Measurements from ENCODE around the gene POFUT2.
"Not testable (repeated sequence)": the region's sequence is repeated elsewhere in the genome, so short reads cannot be mapped to it uniquely, and the experiment has no call there.

POFUT2 gene

GRCh38 chr21:45309987-45310381 lies 22.3 kb upstream of the POFUT2 start:
- no peak for DNase-seq (ENCODE audit: low read depth)

DNA sequence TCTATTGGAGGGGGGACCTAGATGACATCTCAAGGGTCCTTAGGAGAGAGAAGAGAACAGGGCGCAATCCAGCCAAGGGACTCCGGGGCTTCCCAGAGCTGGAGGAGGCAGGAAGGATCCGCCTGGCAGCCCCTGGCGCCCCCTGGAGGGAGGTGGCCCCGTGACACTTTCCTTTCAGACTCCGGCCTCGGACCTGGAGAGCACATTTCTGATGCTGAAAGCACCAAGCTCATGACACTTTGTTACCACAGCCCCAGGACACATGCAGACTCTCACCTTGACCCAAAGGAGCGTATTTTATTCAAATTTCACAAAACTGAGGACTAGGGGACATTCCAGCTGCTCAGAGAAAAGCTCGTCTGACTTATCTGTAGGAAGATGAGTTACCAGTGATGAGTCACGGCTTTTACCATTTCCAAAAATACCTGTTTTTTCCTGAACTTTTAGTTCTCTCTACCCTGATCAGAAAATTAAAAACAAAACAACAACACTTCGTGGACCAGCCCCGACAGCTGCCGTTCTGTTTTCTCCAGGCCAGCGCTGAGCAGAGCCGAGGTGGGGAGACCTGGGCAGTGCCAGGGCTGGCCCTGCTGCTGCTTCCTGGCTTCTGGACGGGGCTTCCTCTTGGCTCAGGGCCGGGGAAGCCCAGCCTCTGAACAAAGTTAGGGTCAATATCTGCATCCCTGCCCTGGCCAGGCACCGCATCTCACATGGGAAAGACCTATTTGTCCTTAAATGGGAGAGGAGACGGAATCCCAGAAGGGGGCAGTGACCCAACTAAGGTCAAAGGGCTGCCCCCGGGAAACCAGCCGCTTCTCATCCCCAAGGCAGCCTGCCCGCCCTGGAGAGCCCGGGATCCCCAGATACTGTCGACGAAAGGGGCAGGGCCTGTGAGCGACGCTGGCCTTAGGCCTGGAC lies 21.6 kb upstream of the POFUT2 start:
- DNase-seq (ENCODE audit: low read depth) = no peak

DNA sequence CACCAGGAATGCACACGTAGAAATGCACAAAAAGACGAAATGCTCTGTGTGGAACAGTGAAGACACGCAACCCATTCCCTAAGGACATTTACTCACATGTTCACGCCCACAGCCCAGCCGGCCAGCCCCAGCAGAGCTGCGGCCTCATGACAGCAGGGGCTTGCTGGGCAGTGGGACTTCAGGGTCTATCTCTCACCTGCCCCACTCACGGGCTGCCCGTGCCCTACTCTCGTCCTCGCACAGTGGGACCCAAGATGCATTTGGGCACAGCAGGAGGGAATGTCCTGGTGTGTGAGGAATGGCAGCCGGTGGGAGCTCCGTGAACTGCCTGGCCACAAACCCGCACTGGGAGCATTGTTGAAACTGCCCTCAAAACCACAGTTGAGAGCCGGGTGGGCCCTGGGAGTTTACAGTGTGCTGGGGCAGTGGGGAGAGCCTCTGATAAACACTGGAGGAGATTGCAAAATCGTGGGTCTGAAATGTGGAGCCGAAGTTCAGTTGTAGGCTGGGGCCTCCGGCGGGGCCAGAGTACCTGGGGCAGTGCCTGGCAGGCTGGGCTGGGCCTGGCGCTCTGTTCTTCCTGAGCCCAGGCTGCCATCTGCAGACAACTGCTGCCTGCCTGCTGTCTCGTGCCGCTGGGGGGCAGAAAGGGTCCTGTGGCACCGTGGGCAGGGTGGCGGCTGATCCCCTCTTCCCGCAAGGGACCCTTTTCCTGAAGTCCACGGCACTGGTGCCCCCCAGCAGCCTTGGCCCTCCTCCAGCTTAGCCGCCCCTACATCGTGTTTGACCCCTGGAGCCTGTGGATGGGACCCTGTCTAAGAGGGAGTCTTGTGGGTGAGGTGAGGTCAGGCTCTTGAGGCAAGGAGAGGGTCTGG lies 20.7 kb upstream of the POFUT2 start:
- DNase-seq (ENCODE audit: low read depth) = no peak

- DNase-seq (ENCODE audit: low read depth) = not testable (repeated sequence)
Observed at GRCh38 chr21:45307597-45308158, 20.0 kb upstream of the POFUT2 start.

GRCh38 chr21:45306832-45307571 lies 19.3 kb upstream of the POFUT2 start:
- DNase-seq (ENCODE audit: low read depth) = no peak

DNA sequence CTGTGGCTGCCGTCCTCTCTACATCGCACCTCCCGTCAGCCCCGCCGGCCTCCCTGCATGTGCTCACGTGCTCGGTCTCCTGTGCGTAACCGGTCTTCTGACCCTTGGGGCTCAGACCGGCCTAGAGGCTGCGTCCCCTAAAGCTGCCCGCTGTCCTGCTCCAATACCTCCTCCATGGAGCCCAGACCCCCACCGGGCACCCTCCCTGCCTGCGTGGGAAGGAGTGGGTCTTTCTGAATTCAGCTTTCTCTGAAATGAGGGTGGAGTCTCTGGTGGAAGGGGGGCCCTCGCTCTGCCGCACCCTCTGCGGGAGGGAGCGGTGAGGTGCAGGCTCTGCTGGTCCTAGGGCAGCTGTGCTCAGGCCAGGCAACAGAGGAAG lies 18.7 kb upstream of the POFUT2 start:
- no peak for DNase-seq (ENCODE audit: low read depth)

GRCh38 chr21:45305836-45306235 lies 18.1 kb upstream of the POFUT2 start:
- DNase-seq (ENCODE audit: low read depth) = no peak

DNA sequence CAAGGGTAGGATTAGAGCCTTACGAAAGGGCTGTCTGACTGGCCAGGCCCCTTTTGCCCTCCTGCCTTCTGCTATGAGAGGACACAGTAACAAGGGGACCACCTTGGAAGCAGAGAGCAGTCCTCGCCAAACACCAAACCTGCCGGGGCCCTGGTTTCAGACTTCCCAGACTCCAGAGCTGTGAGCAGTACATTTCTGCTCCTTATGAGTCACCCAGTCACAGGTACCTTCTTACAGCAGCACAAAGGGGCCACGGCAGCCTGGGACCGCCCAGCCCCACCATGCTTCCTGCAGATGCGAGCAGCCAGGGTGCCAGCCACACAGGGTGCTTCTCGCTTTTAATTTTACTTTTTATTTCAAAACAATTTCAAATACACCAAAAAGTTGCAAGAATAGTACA lies 17.2 kb upstream of the POFUT2 start:
- DNase-seq (ENCODE audit: low read depth) = no peak

GRCh38 chr21:45304476-45304830 lies 16.8 kb upstream of the POFUT2 start:
- no peak for DNase-seq (ENCODE audit: low read depth)

GRCh38 chr21:45303751-45304475 lies 16.2 kb upstream of the POFUT2 start:
- DNase-seq (ENCODE audit: low read depth) = no peak

- DNase-seq (ENCODE audit: low read depth) = no peak
Observed at GRCh38 chr21:45303091-45303615, 15.5 kb upstream of the POFUT2 start.

DNA sequence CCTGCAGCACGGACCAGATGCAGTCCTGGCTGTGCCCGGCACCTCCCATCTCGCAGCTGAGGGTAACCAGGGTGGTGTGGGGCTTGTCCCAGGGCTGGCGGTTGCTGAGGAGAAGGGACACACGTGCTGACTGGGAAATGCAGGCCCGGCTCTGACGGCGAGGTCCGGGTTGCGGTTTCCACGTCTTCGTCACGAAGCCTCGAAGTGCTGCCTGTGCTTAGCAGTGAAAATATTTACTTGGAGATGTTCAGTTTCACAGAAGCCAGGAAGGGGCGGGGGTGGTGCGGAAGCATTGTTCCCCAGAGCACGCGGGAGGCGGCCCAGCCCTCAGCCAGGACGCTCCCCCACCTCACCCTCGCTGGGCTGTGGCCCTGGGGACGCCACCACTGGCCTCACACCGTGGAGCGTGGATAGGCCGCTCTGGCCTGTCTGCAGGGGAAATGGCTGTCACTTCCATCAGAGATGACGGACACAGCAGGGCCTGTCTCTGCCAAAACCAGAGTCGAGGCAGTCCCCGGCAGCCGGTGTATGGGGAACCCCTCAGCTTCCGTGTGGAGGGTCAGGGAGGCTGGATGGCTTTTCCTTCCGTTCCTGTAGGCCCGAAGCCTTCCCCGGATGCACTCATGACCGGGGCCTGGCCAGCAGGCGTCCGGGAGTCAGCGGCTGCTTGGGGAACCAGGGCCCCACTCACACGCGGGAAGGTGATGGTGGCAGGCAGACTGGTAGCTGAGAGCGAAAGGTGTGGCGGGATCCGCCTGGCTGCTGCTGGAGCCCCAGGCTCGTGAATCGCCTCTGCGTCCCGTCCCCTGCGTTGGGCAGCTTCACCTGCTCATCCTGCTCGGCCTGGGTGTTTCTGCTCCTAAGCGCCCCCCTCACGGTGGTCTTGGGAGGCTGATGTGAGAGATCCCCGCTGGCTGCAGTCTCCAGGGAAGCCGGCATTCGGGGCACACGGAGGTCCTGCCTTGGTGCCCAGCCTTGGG lies 14.7 kb upstream of the POFUT2 start:
- DNase-seq (ENCODE audit: low read depth) = no peak

DNA sequence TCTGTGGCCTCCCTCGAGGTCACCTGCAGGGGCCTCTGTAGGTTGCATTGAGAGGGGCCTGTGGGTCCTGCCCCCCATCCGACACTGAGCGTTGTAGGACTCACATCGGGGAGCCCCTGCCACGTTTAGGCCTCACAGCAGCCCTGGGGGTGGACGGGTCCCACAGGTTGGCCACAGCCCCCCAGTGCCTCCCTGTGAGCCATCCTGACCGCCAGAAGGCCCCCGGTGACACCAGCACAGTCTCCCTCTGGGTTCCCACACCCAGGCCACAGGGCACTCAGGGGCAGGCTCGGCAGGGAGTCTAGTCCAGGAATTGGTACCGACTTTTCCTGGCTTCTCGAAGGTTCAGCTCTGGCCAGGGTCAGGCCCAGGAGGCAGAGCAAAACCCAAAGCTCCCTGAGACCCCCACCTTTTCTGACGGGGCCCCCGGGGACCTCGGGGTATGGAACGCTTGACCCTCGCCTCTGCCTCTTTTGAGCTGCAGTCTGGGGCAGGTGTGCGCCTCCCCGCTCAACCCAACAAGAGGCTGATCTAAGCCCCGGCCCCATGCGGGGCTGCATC lies 13.9 kb upstream of the POFUT2 start:
- no peak for DNase-seq (ENCODE audit: low read depth)

GRCh38 chr21:45300786-45301520 lies 13.3 kb upstream of the POFUT2 start:
- no peak for DNase-seq (ENCODE audit: low read depth)

GRCh38 chr21:45299864-45300785 lies 12.4 kb upstream of the POFUT2 start:
- no peak for DNase-seq (ENCODE audit: low read depth)

DNA sequence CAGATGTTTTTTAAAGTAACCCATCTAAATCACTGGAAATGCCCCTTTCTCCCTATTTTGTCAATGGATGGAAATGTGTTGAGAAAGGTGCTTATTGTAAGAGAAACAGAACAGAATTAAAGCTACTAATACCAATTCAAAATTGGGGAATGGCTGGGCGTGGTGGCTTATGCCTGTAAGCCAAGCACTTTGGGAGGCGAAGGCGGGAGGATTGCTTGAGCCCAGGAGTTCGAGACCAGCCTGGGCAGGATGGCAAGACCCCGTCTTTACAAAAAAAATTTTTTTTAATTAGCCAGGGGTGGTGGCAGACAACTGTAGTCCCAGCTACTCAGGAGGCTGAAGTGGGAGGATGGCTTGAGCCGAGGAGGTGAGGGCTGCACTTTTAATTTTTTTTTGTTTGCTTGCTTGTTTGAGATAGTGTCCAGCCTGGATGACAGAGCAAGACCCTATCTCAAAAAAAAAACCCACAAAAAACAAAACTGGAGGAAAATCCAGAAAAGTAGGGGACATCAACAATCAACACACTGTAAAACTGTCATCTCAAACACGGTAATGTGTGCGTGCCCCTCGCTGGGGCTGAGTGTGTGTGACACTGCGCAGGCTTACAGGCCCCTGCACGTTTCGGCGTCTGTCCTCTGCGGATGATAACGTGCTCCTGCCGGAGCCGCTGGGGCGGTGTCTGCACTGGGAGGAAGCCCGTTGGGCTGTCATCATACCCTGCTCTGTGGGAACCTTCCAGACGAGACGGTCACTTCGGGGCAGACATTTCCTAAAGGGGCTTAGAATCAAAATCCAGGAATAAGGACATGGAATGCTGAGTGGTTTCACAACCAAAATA lies 11.6 kb upstream of the POFUT2 start:
- DNase-seq (ENCODE audit: low read depth) = no peak

DNA sequence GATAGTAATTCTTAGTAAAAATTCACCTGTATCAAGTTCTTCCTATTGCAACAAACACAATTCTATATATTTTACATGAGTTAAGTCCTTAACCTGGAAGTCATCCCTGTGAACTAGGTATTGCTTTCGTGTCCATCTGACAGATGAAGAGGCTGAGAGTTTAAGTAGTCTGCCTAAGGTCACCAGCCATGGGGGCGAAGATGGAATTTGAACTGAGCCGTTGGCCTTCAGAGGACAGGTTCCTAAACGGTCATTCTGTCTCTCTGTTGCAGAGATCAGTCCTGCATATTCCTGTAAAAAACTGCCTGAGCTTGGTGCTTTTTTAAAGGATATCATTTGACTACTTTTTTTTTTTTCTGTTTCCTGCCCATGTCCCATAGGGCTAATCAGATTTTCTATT lies 10.2 kb upstream of the POFUT2 start:
- no peak for DNase-seq (ENCODE audit: low read depth)

Measured in stimulated activated CD8-positive, alpha-beta memory T cell treated with anti-CD3 and anti-CD28 coated beads, Interleukin-12 subunit alpha, Interleukin-12 subunit beta, amount 100 ng/mL, for 4 hours (primary cell).